ENCODE results near the gene LINS1.
"Not testable (repeated sequence)": the region's sequence is repeated elsewhere in the genome, so short reads cannot be mapped to it uniquely, and the experiment has no call there.

LINS1 gene

GRCh38 chr15:100602823-100603393 lies 924 bp upstream of the LINS1 start:
- peak in 1 of 2 donors; percentile 26 for DNase-seq (ENCODE audit: low read depth in 2 of 2)

- DNase-seq (ENCODE audit: low read depth in 2 of 2), result peak in 1 of 2 donors; percentile 25
Measured at GRCh38 chr15:100601617-100602063, 344 bp downstream of the LINS1 start.

- no peak for DNase-seq (ENCODE audit: low read depth in 2 of 2)
Measured at GRCh38 chr15:100601163-100601562, 821 bp downstream of the LINS1 start.

- no peak for DNase-seq (ENCODE audit: low read depth in 2 of 2)
Measured at GRCh38 chr15:100598655-100599054, 3.3 kb downstream of the LINS1 start.

- no peak for DNase-seq (ENCODE audit: low read depth in 2 of 2)
Measured at GRCh38 chr15:100597862-100598261, 4.1 kb downstream of the LINS1 start.

- DNase-seq (ENCODE audit: low read depth in 2 of 2), result peak; percentile 91 to 93
Measured at GRCh38 chr15:100596792-100597191, 5.2 kb downstream of the LINS1 start.

- no peak for DNase-seq (ENCODE audit: low read depth in 2 of 2)
Measured at GRCh38 chr15:100595964-100596363, 6.0 kb downstream of the LINS1 start.

GRCh38 chr15:100593431-100593830 lies 8.6 kb downstream of the LINS1 start:
- no peak for DNase-seq (ENCODE audit: low read depth in 2 of 2)

GRCh38 chr15:100592898-100593297 lies 9.1 kb downstream of the LINS1 start:
- no peak for DNase-seq (ENCODE audit: low read depth in 2 of 2)

GRCh38 chr15:100591835-100592234 lies 10.1 kb downstream of the LINS1 start:
- no peak for DNase-seq (ENCODE audit: low read depth in 2 of 2)

- DNase-seq (ENCODE audit: low read depth in 2 of 2), result not testable (repeated sequence)
Measured at GRCh38 chr15:100591163-100591562, 10.8 kb downstream of the LINS1 start.

GRCh38 chr15:100588638-100589242 lies 13.2 kb downstream of the LINS1 start:
- no peak for DNase-seq (ENCODE audit: low read depth in 2 of 2)

GRCh38 chr15:100580414-100580813 lies 21.6 kb downstream of the LINS1 start:
- no peak for DNase-seq (ENCODE audit: low read depth in 2 of 2)

- DNase-seq (ENCODE audit: low read depth in 2 of 2), result no peak
Measured at GRCh38 chr15:100573526-100573925, 28.5 kb downstream of the LINS1 start.

- DNase-seq (ENCODE audit: low read depth in 2 of 2), result no peak
Measured at GRCh38 chr15:100572362-100572983, 29.5 kb downstream of the LINS1 start.

GRCh38 chr15:100571592-100572167 lies 30.3 kb downstream of the LINS1 start:
- DNase-seq (ENCODE audit: low read depth in 2 of 2), result no peak

GRCh38 chr15:100570735-100571313 lies 31.2 kb downstream of the LINS1 start:
- DNase-seq (ENCODE audit: low read depth in 2 of 2), result no peak

GRCh38 chr15:100570275-100570674 lies 31.7 kb downstream of the LINS1 start:
- no peak for DNase-seq (ENCODE audit: low read depth in 2 of 2)

- no peak for DNase-seq (ENCODE audit: low read depth in 2 of 2)
Measured at GRCh38 chr15:100569391-100569790, 32.6 kb downstream of the LINS1 start.

- no peak for DNase-seq (ENCODE audit: low read depth in 2 of 2)
Measured at GRCh38 chr15:100566850-100567628, 34.9 kb downstream of the LINS1 start.

- no peak for DNase-seq (ENCODE audit: low read depth in 2 of 2)
Measured at GRCh38 chr15:100565591-100565990, 36.4 kb downstream of the LINS1 start.

GRCh38 chr15:100560323-100560722 lies 41.7 kb downstream of the LINS1 start:
- no peak for DNase-seq (ENCODE audit: low read depth in 2 of 2)

Measured in activated CD4-positive, alpha-beta T cell treated with anti-CD3 and anti-CD28 coated beads for 24 hours (primary cell).